Caco-2 (cell line): ENCODE data around the gene TMEM198. TPM values are rescaled to one million over a fixed set of nuclear protein-coding genes. Genes with fewer than 3 reads are reported as not detected.

ENCODE experiments used
- BruUV-seq: library from RNA; stranded (reverse); fragments of 400-500 nt; replicated peaks from 2 replicates; lab custom pipeline; 2021; lab: Mats Ljungman, UMichigan
- CTCF ChIA-PET: fragments of 300-600 bp; sonication (Branson Sonifier 250); formaldehyde crosslinking; loops from one replicate; lab custom pipeline; 2022; ENCODE audit warnings: antibody characterized with exemption; lab: Charles Lee
- POLR2A ChIA-PET: fragments of 300-600 bp; sonication (Branson Sonifier 250); formaldehyde crosslinking; loops from one replicate; lab custom pipeline; 2022; ENCODE audit warnings: antibody characterized with exemption; lab: Charles Lee
- DNase-seq, 2 experiments: peaks; one replicate each; pipeline versions ENCODE4 v3.0.0 to v3.0.0-alpha.2; 2020 to 2022
- H3K27me3 ChIP-seq: replicated peaks from 2 replicates; pipeline ENCODE4 v1.6.0; 2011; ENCODE audit warnings: low read length; ENCODE audit not compliant: control insufficient read depth, insufficient read depth
- H3K36me3 ChIP-seq: 2 replicates; pipeline ENCODE4 v1.5.1; 2011; ENCODE audit warnings: low read length; ENCODE audit not compliant: control insufficient read depth, insufficient read depth
- H3K4me1 ChIP-seq: fragments of 250-450 bp; sonication (Bioruptor Pico); 2 replicates; pipeline ENCODE4 v1.5.1; 2020; ENCODE audit warnings: mild to moderate bottlenecking
- H3K4me3 ChIP-seq: 2 replicates; pipeline ENCODE4 v1.5.1; 2011; ENCODE audit warnings: low read depth, mild to moderate bottlenecking, control low read depth, low read length
- H3K9me3 ChIP-seq: fragments of 250-450 bp; sonication (Bioruptor Pico); 2 replicates; pipeline ENCODE4 v1.5.1; 2020; ENCODE audit warnings: mild to moderate bottlenecking, moderate library complexity
- H3K27ac Mint-ChIP-seq: one replicate; pipeline ENCODE4 v1.8.0; 2022; ENCODE audit warnings: mixed read lengths; ENCODE audit not compliant: unreplicated experiment
- H3K27me3 Mint-ChIP-seq: one replicate; pipeline ENCODE4 v1.8.0; 2022; ENCODE audit warnings: mixed read lengths; ENCODE audit not compliant: insufficient read depth, unreplicated experiment
- H3K36me3 Mint-ChIP-seq: one replicate; pipeline ENCODE4 v1.8.0; 2022; ENCODE audit warnings: mild to moderate bottlenecking, mixed read lengths; ENCODE audit not compliant: insufficient read depth, unreplicated experiment
- H3K4me1 Mint-ChIP-seq: one replicate; pipeline ENCODE4 v1.8.0; 2022; ENCODE audit warnings: low read depth, mixed read lengths; ENCODE audit not compliant: unreplicated experiment
- H3K4me3 Mint-ChIP-seq: one replicate; pipeline ENCODE4 v1.8.0; 2022; ENCODE audit warnings: mild to moderate bottlenecking, moderate library complexity, mixed read lengths; ENCODE audit not compliant: unreplicated experiment
- H3K9me3 Mint-ChIP-seq: one replicate; pipeline ENCODE4 v1.8.0; 2022; ENCODE audit warnings: mixed read lengths; ENCODE audit not compliant: unreplicated experiment
- intact Hi-C: fragments of 100-400 bp; cut with micrococcal nuclease; formaldehyde crosslinking; loops from one replicate; pipeline ENCODE4 v1.10.0; 2022; ENCODE audit not compliant: unreplicated experiment
- total RNA-seq: library from RNA; stranded (reverse); gene quantifications from 2 replicates; pipeline ENCODE4 v1.2.3, GENCODE V29; 2022
- TF ChIP-seq, protein P1 (sequence below), 2 experiments: fragments of 200-600 bp in 1 of 2; IDR thresholded peaks; 1 replicate in 1 of 2; 2 replicates in 1 of 2; pipeline versions ENCODE4 v1.5.1 to v1.8.0; 2011 to 2022; ENCODE audit warnings: antibody characterized with exemption in 1 of 2, control low read depth in 1 of 2, inconsistent platforms in 1 of 2, low read depth in 1 of 2, low read length in 1 of 2, mild to moderate bottlenecking in 1 of 2, moderate library complexity in 1 of 2; ENCODE audit not compliant: insufficient read depth in 1 of 2, severe bottlenecking in 1 of 2, unreplicated experiment in 1 of 2

Gene TMEM198
- total RNA-seq, 1 experiment from 2014 or later: 8.5 TPM

DNA sequence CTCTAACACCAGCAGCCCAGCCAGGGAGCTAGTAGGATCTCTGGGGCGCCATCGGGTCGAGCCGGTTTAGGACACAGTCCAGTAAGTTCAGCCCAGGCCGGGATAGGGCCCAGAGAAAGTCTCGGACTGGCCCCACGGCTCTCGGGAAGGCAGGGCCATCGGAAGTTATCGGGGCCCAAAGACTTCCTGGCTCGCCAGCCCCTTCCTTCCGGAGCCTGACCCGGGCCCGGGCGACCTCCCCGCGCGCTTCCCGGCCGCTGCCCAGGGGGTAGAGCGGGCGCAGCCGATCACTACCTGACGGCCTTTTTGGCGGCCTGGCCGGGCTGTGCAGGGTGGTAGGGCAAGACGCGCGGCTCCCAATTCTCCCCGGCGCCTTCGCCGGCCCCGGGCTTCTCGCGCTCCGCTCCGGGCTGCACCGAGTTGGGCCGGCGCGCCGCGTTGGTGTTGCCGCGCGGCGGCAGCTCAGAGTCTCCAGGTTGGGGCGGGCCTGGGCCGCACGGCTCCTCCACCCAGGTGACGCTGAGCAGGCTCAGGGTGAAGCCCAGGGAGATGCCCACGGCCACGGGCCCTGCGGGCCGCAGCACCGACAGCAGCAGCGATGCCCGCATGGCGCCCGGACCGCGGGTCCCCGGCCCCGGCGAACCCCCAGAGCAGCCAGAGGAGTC, 765 bp upstream of the TMEM198 start:
- ChIA-PET POLR2A (interaction anchor here (0.6 to 2.1 kb wide), 3 partner anchors 28 to 100 kb away, joined by 3 to 4 read pairs (median 3); partner anchors contain the start of gene OBSL1), CTCF (interaction anchor here (0.6 to 3.4 kb wide), 15 partner anchors 9 to 154 kb away, joined by 3 to 19 read pairs (median 5); partner anchors contain the start of genes GMPPA, OBSL1 and STK11IP)
- Histone ChIP-seq H3K4me3 (peak overlapping the region; percentile 92), H3K9me3 (no peaks in the 10 kb centered on the region), H3K4me1 (peaks cover 21% of the 10 kb centered on the region), H3K27me3 (no peaks in the 10 kb centered on the region), H3K36me3 (peaks cover 8% of the 10 kb centered on the region)
- Mint-ChIP-seq H3K9me3 (no peaks in the 10 kb centered on the region), H3K4me1 (peaks cover 7% of the 10 kb centered on the region), H3K4me3 (peak overlapping the region; percentile 92), H3K36me3 (peaks cover 34% of the 10 kb centered on the region), H3K27me3 (no peaks in the 10 kb centered on the region), H3K27ac (peak overlapping the region; percentile 73)
- TF ChIP-seq, protein P1, sequence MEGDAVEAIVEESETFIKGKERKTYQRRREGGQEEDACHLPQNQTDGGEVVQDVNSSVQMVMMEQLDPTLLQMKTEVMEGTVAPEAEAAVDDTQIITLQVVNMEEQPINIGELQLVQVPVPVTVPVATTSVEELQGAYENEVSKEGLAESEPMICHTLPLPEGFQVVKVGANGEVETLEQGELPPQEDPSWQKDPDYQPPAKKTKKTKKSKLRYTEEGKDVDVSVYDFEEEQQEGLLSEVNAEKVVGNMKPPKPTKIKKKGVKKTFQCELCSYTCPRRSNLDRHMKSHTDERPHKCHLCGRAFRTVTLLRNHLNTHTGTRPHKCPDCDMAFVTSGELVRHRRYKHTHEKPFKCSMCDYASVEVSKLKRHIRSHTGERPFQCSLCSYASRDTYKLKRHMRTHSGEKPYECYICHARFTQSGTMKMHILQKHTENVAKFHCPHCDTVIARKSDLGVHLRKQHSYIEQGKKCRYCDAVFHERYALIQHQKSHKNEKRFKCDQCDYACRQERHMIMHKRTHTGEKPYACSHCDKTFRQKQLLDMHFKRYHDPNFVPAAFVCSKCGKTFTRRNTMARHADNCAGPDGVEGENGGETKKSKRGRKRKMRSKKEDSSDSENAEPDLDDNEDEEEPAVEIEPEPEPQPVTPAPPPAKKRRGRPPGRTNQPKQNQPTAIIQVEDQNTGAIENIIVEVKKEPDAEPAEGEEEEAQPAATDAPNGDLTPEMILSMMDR (IDR thresholded peaks at IDR 0.05; ENCODE audit: insufficient read depth in 1 of 2, low read depth in 1 of 2, low read length in 1 of 2, severe bottlenecking in 1 of 2, unreplicated experiment in 1 of 2): no peak
- intact Hi-C loops: loop anchor here (1.0 to 2.0 kb wide), 4 partner anchors 9 to 99 kb away; partner anchors contain the start of gene INHA
- no TSS peak for BruUV-seq
- DNase-seq: peak; percentile 55 to 63

DNA sequence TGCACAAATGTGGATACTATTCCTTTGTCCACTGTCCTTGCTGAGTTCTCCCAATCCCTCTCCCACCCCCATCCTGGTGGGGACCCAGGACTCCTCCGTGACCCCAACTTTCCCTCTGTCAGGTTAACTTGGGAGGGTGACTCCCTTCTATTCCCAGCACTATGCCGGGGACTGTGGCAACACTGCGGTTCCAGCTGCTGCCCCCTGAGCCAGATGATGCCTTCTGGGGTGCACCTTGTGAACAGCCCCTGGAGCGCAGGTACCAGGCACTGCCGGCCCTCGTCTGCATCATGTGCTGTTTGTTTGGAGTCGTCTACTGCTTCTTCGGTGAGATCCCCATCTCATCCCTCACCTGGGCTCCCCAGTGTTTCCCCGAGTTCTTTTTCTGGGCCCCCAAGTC, 739 bp downstream of the TMEM198 start:
- H3K4me3 Mint-ChIP-seq: peak overlapping the region; percentile 92
- DNase-seq: no peak
- intact Hi-C loops: no loop called here
- peaks cover 19% of the 10 kb centered on the region for H3K4me1 ChIP-seq
- BruUV-seq: no TSS peak
- POLR2A ChIA-PET: no interaction called here
- CTCF ChIA-PET: interaction anchor here (2.0 kb wide), 1 partner anchor 49 kb away, joined by 11 read pairs; a partner anchor contains a TSS
- no peaks in the 10 kb centered on the region for H3K27me3 ChIP-seq
- H3K9me3 ChIP-seq: no peaks in the 10 kb centered on the region
- H3K9me3 Mint-ChIP-seq: no peaks in the 10 kb centered on the region
- no peaks in the 10 kb centered on the region for H3K27me3 Mint-ChIP-seq
- H3K36me3 ChIP-seq: peaks cover 8% of the 10 kb centered on the region
- peaks cover 7% of the 10 kb centered on the region for H3K4me1 Mint-ChIP-seq
- TF ChIP-seq, protein P1 (IDR thresholded peaks at IDR 0.05; ENCODE audit: insufficient read depth in 1 of 2, low read depth in 1 of 2, low read length in 1 of 2, severe bottlenecking in 1 of 2, unreplicated experiment in 1 of 2): no peak
- peak overlapping the region; percentile 92 for H3K4me3 ChIP-seq
- peak overlapping the region; percentile 87 for H3K27ac Mint-ChIP-seq
- peaks cover 22% of the 10 kb centered on the region for H3K36me3 Mint-ChIP-seq

DNA sequence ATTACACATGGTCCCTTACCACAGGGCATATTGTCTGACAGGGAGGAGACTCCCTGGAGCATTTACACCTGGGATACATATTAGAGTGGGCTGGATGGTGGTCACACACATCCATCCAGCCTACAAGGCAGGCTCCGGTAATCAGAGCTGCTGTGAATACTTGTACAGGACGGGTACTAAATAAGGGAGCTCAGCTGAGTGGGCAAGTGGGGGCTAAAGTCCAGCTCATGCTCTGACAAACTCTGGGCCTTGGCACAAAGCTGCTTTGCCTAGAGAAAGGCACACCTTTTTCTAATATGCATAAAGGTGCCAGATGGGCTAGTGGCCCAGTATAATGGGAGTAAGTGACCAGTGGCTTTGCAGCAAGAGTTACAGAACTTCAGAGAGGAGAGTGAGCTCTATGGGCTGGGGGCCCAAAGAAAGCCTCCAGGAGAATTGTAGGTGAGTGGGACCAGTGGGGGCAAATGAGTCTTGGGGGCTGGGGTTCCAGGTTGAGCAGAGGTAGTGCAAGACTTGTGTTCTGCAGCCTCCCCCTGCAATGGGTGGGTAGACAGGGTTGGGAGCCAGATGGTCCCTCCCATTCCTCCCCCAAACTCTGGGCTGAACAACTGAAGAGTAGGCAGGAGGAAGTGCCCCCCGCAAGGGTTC, 1.6 kb downstream of the TMEM198 start:
- H3K4me3 ChIP-seq: no peak overlapping the region
- Mint-ChIP-seq H3K4me1 (peaks cover 7% of the 10 kb centered on the region), H3K4me3 (no peak overlapping the region), H3K36me3 (peaks cover 21% of the 10 kb centered on the region), H3K27ac (no peak overlapping the region), H3K27me3 (no peaks in the 10 kb centered on the region), H3K9me3 (no peaks in the 10 kb centered on the region)
- intact Hi-C loops: no loop called here
- no TSS peak for BruUV-seq
- no peaks in the 10 kb centered on the region for H3K9me3 ChIP-seq
- TF ChIP-seq, protein P1 (IDR thresholded peaks at IDR 0.05; ENCODE audit: insufficient read depth in 1 of 2, low read depth in 1 of 2, low read length in 1 of 2, severe bottlenecking in 1 of 2, unreplicated experiment in 1 of 2): no peak
- POLR2A ChIA-PET: no interaction called here
- peaks cover 8% of the 10 kb centered on the region for H3K36me3 ChIP-seq
- no peak for DNase-seq
- CTCF ChIA-PET: no interaction called here
- H3K27me3 ChIP-seq: no peaks in the 10 kb centered on the region
- peaks cover 19% of the 10 kb centered on the region for H3K4me1 ChIP-seq
